Measurements from ENCODE around the gene DLG2. TPM values are rescaled to one million over a fixed set of nuclear protein-coding genes. Genes with fewer than 3 reads are reported as not detected.

DLG2 gene
- total and polyA plus RNA-seq, 4 donors: 1.3 to 23.3 (median 10.9) TPM

DNA sequence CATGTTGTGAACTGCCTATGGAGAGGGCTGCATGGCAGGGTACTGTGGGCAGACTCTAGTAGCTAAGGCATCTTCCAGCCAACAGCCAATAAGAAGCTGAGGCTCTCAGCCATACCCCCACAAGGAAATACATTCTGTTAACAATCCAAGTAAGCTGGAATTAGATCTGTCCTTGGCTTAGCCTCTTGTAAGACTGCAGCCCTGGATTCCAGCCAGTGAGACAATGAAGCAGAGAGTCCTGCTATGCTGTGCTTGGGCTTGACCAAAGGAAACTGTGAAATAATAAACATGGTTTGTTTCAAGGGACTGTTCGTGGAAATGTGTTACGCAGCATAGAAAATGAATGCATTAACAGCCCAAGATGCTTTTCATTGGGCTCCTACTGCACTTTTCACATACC is 1243.6 kb downstream of the DLG2 start:
- 75 to 83% methylated on average over 2 of the region's 2 CpGs for WGBS, 2 donors
- no peak overlapping the region for H3K27ac ChIP-seq (ENCODE audit: low read depth in 1 of 2, low read length in 2 of 2)
- DNase-seq: no peak
- intact Hi-C loops (cut with DNase I): loop anchor here in 1 of 2 donors (10.0 kb wide), 1 partner anchor 141 kb away; no protein-coding TSS in a partner anchor
- no peaks in the 10 kb centered on the region for H3K27me3 ChIP-seq (ENCODE audit: control insufficient read depth in 1 of 2, insufficient read depth in 2 of 2, low read length in 1 of 2)
- H3K4me1 ChIP-seq (ENCODE audit: control insufficient read depth in 1 of 2, insufficient read depth in 2 of 2, low read length in 2 of 2): no peaks in the 10 kb centered on the region
- no peaks in the 10 kb centered on the region for H3K36me3 ChIP-seq (ENCODE audit: control insufficient read depth in 1 of 2, insufficient read depth in 2 of 2, low read length in 1 of 2)
- no peaks in the 10 kb centered on the region for H3K9me3 ChIP-seq (ENCODE audit: control insufficient read depth, low read length)
- ATAC-seq (ENCODE audit: low FRiP score): no peak
- no peak overlapping the region for H3K4me3 ChIP-seq (ENCODE audit: low read length in 2 of 2)

DNA sequence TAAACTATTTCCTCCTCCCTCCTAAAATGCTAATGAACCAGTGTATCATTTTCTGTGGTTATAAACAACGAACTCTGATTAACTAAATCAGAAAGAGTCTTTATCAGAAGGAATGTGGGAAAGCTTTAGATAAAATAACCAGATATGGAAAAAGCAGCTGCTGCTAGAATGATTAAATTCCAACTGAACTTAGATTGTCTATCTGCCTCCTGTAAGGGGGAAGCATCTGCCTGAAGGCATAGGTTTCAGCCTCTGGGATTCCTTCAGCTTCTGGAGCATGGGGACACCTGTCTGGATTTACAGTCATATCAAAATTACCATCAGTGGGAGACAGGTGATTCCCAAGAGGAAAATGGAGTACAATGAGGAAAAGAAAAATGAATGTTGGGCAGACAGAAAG is 1245.5 kb downstream of the DLG2 start:
- WGBS, 2 donors: 43 to 57% methylated on average over 1 of the region's 1 CpG

DNA sequence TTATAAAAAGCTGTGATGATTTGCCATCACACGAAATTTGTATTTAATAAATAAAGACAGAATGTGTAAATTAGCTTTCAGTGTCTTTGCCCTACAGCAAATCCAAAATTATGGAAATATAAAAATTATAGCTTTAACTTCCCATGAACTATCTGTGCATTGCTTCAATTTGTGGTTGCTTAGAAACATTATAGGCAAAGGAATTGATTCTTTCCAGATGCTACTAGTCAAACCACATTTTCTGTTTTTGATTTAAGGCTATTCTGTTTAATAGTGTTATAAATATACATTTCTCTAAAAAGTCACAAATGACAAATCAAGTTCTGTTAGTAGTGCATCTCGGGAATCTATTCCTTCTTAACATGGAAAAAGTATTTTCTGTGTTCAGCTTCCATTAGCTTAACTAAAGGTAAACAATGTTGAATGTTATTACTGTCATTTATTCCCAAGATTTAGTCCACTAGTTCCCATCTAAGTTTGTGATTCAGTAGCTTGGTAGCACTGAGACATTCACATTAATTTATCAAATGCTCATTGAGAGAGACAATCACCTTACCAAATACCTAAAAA is 1254.7 kb downstream of the DLG2 start:
- ATAC-seq (ENCODE audit: low FRiP score): no peak
- DNase-seq: no peak
- WGBS, 2 donors: 35 to 45% methylated on average over 2 of the region's 2 CpGs

More for the DNA sequence above, 1245.5 kb downstream of the DLG2 start:
- ATAC-seq (ENCODE audit: low FRiP score): no peak
- intact Hi-C loops (cut with DNase I): loop anchor here in 1 of 2 donors (10.0 kb wide), 1 partner anchor 143 kb away; no protein-coding TSS in a partner anchor
- Histone ChIP-seq H3K27me3 (ENCODE audit: control insufficient read depth in 1 of 2, insufficient read depth in 2 of 2, low read length in 1 of 2) (no peaks in the 10 kb centered on the region), H3K4me3 (ENCODE audit: low read length in 2 of 2) (no peak overlapping the region), H3K36me3 (ENCODE audit: control insufficient read depth in 1 of 2, insufficient read depth in 2 of 2, low read length in 1 of 2) (no peaks in the 10 kb centered on the region), H3K4me1 (ENCODE audit: control insufficient read depth in 1 of 2, insufficient read depth in 2 of 2, low read length in 2 of 2) (no peaks in the 10 kb centered on the region), H3K9me3 (ENCODE audit: control insufficient read depth, low read length) (no peaks in the 10 kb centered on the region), H3K27ac (ENCODE audit: low read depth in 1 of 2, low read length in 2 of 2) (no peak overlapping the region)
- no peak for DNase-seq

DNA sequence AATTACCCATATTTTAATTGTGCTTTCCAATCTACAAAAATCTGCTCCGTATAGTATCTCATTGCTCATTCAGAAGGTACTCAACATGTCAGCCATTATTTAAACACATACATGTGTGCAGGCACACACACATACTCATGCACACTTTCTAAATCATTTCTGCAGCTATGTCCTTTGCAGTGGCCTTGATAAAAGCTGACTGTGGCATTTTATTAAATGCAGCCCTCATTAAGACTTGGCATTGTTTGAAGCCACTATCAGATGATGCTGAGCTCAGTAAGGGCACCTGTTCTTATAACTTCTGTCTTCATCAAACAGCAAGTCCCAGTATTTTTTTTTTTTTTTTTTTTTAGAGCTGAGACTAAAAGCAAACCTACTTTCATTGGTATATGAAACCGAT is 1269.1 kb downstream of the DLG2 start:
- ATAC-seq (ENCODE audit: low FRiP score) (no peak), DNase-seq (no peak)
- Histone ChIP-seq H3K4me1 (ENCODE audit: control insufficient read depth in 1 of 2, insufficient read depth in 2 of 2, low read length in 2 of 2) (no peaks in the 10 kb centered on the region), H3K4me3 (ENCODE audit: low read length in 2 of 2) (no peak overlapping the region), H3K27ac (ENCODE audit: low read depth in 1 of 2, low read length in 2 of 2) (no peak overlapping the region), H3K27me3 (ENCODE audit: control insufficient read depth in 1 of 2, insufficient read depth in 2 of 2, low read length in 1 of 2) (no peaks in the 10 kb centered on the region), H3K36me3 (ENCODE audit: control insufficient read depth in 1 of 2, insufficient read depth in 2 of 2, low read length in 1 of 2) (no peaks in the 10 kb centered on the region), H3K9me3 (ENCODE audit: control insufficient read depth, low read length) (no peaks in the 10 kb centered on the region)
- intact Hi-C loops (cut with DNase I): no loop called here
- WGBS, 2 donors: 66 to 69% methylated on average over 2 of the region's 2 CpGs

More for the DNA sequence above, 1254.7 kb downstream of the DLG2 start:
- Histone ChIP-seq H3K27me3 (ENCODE audit: control insufficient read depth in 1 of 2, insufficient read depth in 2 of 2, low read length in 1 of 2) (no peaks in the 10 kb centered on the region), H3K4me3 (ENCODE audit: low read length in 2 of 2) (no peak overlapping the region), H3K27ac (ENCODE audit: low read depth in 1 of 2, low read length in 2 of 2) (no peak overlapping the region), H3K36me3 (ENCODE audit: control insufficient read depth in 1 of 2, insufficient read depth in 2 of 2, low read length in 1 of 2) (no peaks in the 10 kb centered on the region), H3K9me3 (ENCODE audit: control insufficient read depth, low read length) (no peaks in the 10 kb centered on the region), H3K4me1 (ENCODE audit: control insufficient read depth in 1 of 2, insufficient read depth in 2 of 2, low read length in 2 of 2) (no peaks in the 10 kb centered on the region)
- intact Hi-C loops (cut with DNase I): no loop called here

DNA sequence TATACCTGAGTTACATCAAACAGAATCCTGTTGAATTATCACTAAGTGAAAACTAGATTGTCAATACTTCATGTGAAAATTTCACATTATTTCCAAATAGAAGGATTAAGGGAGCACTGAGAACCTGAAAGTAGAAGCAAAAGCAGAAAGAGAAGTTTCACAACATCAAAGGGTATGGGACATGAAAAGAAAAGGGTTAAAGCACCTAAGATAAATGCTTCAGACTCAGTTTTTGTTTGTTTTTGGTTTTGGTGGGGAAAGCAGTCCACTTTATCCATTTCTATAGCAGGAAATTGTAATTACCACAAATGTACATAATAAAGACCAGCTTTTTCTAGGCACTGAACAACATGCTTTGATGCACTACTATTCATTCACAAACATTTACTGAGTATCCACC is 1271.2 kb downstream of the DLG2 start:
- no peaks in the 10 kb centered on the region for H3K9me3 ChIP-seq (ENCODE audit: control insufficient read depth, low read length)
- H3K4me1 ChIP-seq (ENCODE audit: control insufficient read depth in 1 of 2, insufficient read depth in 2 of 2, low read length in 2 of 2): no peaks in the 10 kb centered on the region
- H3K4me3 ChIP-seq (ENCODE audit: low read length in 2 of 2): no peak overlapping the region
- no peak overlapping the region for H3K27ac ChIP-seq (ENCODE audit: low read depth in 1 of 2, low read length in 2 of 2)
- DNase-seq (no peak), ATAC-seq (ENCODE audit: low FRiP score) (no peak)
- H3K27me3 ChIP-seq (ENCODE audit: control insufficient read depth in 1 of 2, insufficient read depth in 2 of 2, low read length in 1 of 2): no peaks in the 10 kb centered on the region
- intact Hi-C loops (cut with DNase I): no loop called here
- no peaks in the 10 kb centered on the region for H3K36me3 ChIP-seq (ENCODE audit: control insufficient read depth in 1 of 2, insufficient read depth in 2 of 2, low read length in 1 of 2)

DNA sequence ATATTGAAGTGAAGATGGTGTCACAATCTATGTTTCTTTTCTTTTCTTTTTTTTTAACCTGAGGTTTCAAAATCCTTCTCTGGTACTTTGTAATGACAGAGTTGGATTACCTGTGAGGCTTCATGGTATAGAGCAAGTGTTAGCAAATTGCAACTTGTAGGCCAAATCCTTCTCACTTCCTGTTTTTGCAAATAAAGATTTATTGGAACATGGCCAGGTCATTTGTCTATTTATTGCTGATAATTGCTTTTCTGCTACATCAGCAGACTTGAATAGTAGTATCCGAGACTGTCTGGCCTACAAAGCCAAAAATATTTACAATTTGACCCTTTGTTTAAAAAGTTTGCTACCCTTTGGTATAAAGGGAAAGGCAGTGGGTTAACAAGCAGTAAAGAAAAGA is 1281.5 kb downstream of the DLG2 start:
- WGBS, 2 donors: 37 to 38% methylated on average over 1 of the region's 1 CpG

DNA sequence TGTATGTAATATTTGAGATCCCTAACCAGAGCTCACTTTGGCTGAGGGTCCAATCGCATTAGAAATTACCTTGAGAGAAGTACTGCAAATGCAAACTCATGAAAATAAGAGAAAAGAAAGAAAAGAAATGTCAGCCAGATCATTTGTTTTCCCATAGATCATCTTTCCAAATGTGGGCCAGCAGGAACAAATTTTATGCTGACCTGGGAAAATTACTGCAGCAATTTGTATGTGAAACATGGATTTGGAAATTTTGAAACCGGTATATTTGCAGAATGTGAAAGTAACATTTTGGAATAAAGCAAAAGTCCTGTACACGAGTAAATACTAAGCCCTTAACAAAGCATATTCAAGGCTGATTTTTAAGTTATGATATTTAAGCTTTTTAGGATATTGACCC is 1282.1 kb downstream of the DLG2 start:
- DNase-seq (no peak), ATAC-seq (ENCODE audit: low FRiP score) (no peak)
- Histone ChIP-seq H3K4me1 (ENCODE audit: control insufficient read depth in 1 of 2, insufficient read depth in 2 of 2, low read length in 2 of 2) (no peaks in the 10 kb centered on the region), H3K9me3 (ENCODE audit: control insufficient read depth, low read length) (no peaks in the 10 kb centered on the region), H3K4me3 (ENCODE audit: low read length in 2 of 2) (no peak overlapping the region), H3K27ac (ENCODE audit: low read depth in 1 of 2, low read length in 2 of 2) (no peak overlapping the region), H3K36me3 (ENCODE audit: control insufficient read depth in 1 of 2, insufficient read depth in 2 of 2, low read length in 1 of 2) (no peaks in the 10 kb centered on the region), H3K27me3 (ENCODE audit: control insufficient read depth in 1 of 2, insufficient read depth in 2 of 2, low read length in 1 of 2) (no peaks in the 10 kb centered on the region)
- 85 to 89% methylated on average over 3 of the region's 3 CpGs for WGBS, 2 donors
- intact Hi-C loops (cut with DNase I): no loop called here

More for the DNA sequence above, 1281.5 kb downstream of the DLG2 start:
- Histone ChIP-seq H3K4me1 (ENCODE audit: control insufficient read depth in 1 of 2, insufficient read depth in 2 of 2, low read length in 2 of 2) (no peaks in the 10 kb centered on the region), H3K4me3 (ENCODE audit: low read length in 2 of 2) (no peak overlapping the region), H3K27ac (ENCODE audit: low read depth in 1 of 2, low read length in 2 of 2) (no peak overlapping the region), H3K27me3 (ENCODE audit: control insufficient read depth in 1 of 2, insufficient read depth in 2 of 2, low read length in 1 of 2) (no peaks in the 10 kb centered on the region), H3K36me3 (ENCODE audit: control insufficient read depth in 1 of 2, insufficient read depth in 2 of 2, low read length in 1 of 2) (no peaks in the 10 kb centered on the region), H3K9me3 (ENCODE audit: control insufficient read depth, low read length) (no peaks in the 10 kb centered on the region)
- DNase-seq (no peak), ATAC-seq (ENCODE audit: low FRiP score) (no peak)
- intact Hi-C loops (cut with DNase I): no loop called here

DNA sequence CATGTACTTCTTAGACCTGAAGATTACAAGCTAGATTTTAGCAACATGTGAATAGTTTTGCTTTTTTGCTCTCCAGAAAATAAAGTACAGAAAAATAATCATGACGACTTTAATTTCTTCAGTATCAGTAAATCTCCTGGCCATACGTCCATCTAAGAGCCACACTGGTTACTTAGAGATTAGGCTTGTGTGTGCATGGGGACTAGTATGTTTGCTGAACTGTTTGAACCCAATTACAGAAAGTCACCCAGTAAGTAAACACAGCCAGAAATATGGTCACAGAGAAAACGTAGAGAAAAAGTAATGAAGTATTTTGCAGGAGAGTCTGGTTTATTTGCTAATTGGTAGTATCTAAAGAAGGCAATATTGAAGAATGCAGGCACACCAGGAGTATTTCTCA is 1287.3 kb downstream of the DLG2 start:
- Histone ChIP-seq H3K4me1 (ENCODE audit: control insufficient read depth in 1 of 2, insufficient read depth in 2 of 2, low read length in 2 of 2) (no peaks in the 10 kb centered on the region), H3K9me3 (ENCODE audit: control insufficient read depth, low read length) (no peaks in the 10 kb centered on the region), H3K36me3 (ENCODE audit: control insufficient read depth in 1 of 2, insufficient read depth in 2 of 2, low read length in 1 of 2) (no peaks in the 10 kb centered on the region), H3K27me3 (ENCODE audit: control insufficient read depth in 1 of 2, insufficient read depth in 2 of 2, low read length in 1 of 2) (no peaks in the 10 kb centered on the region), H3K27ac (ENCODE audit: low read depth in 1 of 2, low read length in 2 of 2) (no peak overlapping the region), H3K4me3 (ENCODE audit: low read length in 2 of 2) (no peak overlapping the region)
- no peak for ATAC-seq (ENCODE audit: low FRiP score)
- DNase-seq: no peak
- 69 to 70% methylated on average over 3 of the region's 3 CpGs for WGBS, 2 donors
- intact Hi-C loops (cut with DNase I): no loop called here

DNA sequence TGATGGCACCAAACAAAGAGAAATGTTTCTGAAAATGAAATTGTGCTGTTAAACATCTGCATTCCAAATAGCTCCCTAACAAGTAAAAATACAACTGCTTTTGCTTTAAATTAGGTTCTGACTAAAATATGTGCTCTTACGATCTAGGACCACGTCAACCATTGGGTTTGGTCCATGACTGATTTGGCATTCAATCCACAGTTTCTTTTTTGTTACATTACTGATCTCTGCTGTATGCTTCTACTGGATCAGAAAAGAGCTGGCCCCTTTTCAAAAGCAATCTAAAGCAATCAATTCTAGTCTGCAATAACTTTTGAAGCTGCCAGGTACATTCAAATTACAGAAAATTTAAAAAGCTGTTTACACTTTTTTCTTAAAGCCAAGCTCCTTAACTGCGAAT is 1293.9 kb downstream of the DLG2 start:
- H3K4me3 ChIP-seq (ENCODE audit: low read length in 2 of 2): no peak overlapping the region

More for the DNA sequence above, 1293.9 kb downstream of the DLG2 start:
- WGBS, 2 donors: 34 to 36% methylated on average over 3 of the region's 3 CpGs
- no peak for DNase-seq
- no peaks in the 10 kb centered on the region for H3K4me1 ChIP-seq (ENCODE audit: control insufficient read depth in 1 of 2, insufficient read depth in 2 of 2, low read length in 2 of 2)
- no peaks in the 10 kb centered on the region for H3K36me3 ChIP-seq (ENCODE audit: control insufficient read depth in 1 of 2, insufficient read depth in 2 of 2, low read length in 1 of 2)
- ATAC-seq (ENCODE audit: low FRiP score): no peak
- H3K27me3 ChIP-seq (ENCODE audit: control insufficient read depth in 1 of 2, insufficient read depth in 2 of 2, low read length in 1 of 2): no peaks in the 10 kb centered on the region
- no peak overlapping the region for H3K27ac ChIP-seq (ENCODE audit: low read depth in 1 of 2, low read length in 2 of 2)
- no peaks in the 10 kb centered on the region for H3K9me3 ChIP-seq (ENCODE audit: control insufficient read depth, low read length)
- intact Hi-C loops (cut with DNase I): no loop called here

Data from aorta (tissue), 5 donors.